ENCODE data around the gene C4B. TPM values are rescaled to one million over a fixed set of nuclear protein-coding genes. Genes with fewer than 3 reads are reported as not detected.
A peak's percentile ranks its signal among the peaks of the same experiment; 100 is the strongest.

C4B gene
- total and polyA plus RNA-seq, 9 of the 15 experiments (the other 6 are each of a cell fraction or from before 2014, with no cell fraction given): 0.32 to 8.8 (median 5.4) TPM

DNA sequence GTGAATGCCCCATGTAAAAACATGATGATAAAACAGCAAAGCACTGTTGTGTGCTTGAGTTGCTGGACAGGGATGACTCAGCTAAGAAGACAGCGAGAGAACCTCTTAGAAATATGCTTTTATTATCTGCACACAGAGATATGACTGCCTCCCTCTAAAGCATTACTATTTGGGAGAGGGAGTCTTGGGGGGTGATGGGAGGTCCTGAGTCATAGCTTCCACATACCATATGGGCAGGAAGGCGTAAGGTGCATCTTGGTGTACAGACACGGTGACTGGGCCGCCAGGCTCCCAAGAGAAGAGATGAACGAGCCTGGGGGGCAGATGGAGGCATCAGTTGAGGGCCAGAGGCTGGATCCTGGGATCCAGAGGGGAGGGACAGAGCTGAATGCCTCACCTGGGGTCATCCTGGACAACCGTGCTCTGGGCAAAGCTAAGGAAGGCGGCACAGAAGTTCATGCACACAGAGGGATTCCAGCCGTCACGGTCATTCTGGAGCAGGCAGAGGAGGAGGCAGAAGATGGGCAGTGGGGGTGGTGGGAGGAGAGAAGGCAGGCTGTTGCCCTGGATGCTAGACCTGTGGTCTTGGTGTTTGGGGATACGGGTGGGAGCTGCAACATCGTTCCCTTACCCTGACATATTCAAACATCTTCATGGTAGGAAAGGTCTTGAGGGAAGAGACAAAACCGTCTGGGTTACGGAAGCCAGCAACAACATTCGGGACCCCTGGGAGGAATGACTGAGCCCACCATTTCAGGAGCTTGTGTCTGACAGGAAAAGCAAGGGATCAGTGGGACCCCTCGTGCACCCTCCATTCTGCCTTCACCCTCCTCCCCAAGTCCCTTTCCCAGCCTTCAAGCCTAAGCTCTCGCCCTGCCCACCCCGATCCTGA lies 44.6 kb upstream of the C4B start (continued):
- peak; percentile 70; the same call in 1 of the 2 replicates for TF ChIP-seq EP300 (IDR thresholded peaks at IDR 0.05; ENCODE audit: low read length)
- no peak for TF ChIP-seq ZNF143 (CRISPR knock-in tag; IDR thresholded peaks at IDR 0.05)
- no peak for TF ChIP-seq ETV1 (tag; conservative IDR thresholded peaks at IDR 0.05; ENCODE audit: low read depth)
- TF ChIP-seq, protein P1, sequence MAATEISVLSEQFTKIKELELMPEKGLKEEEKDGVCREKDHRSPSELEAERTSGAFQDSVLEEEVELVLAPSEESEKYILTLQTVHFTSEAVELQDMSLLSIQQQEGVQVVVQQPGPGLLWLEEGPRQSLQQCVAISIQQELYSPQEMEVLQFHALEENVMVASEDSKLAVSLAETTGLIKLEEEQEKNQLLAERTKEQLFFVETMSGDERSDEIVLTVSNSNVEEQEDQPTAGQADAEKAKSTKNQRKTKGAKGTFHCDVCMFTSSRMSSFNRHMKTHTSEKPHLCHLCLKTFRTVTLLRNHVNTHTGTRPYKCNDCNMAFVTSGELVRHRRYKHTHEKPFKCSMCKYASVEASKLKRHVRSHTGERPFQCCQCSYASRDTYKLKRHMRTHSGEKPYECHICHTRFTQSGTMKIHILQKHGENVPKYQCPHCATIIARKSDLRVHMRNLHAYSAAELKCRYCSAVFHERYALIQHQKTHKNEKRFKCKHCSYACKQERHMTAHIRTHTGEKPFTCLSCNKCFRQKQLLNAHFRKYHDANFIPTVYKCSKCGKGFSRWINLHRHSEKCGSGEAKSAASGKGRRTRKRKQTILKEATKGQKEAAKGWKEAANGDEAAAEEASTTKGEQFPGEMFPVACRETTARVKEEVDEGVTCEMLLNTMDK (IDR thresholded peaks at IDR 0.05; ENCODE audit: borderline replicate concordance, insufficient read depth, low read depth, low read length, poor library complexity, severe bottlenecking): no peak
- no peak for TF ChIP-seq SMARCB1 (IDR thresholded peaks at IDR 0.05; ENCODE audit: insufficient read length, low read depth)
- no peak for TF ChIP-seq KLF6 (CRISPR knock-in tag; IDR thresholded peaks at IDR 0.05; ENCODE audit: borderline replicate concordance)
- TF ChIP-seq DACH1 (IDR thresholded peaks at IDR 0.05; ENCODE audit: partially characterized antibody): no peak
- peak; percentile 78 for TF ChIP-seq JUN (IDR thresholded peaks at IDR 0.05; ENCODE audit: borderline replicate concordance, low read depth, low read length)
- TF ChIP-seq JUN (CRISPR knock-in tag; IDR thresholded peaks at IDR 0.05; ENCODE audit: borderline replicate concordance): no peak; the same call in 1 of the 2 replicates
- TF ChIP-seq, protein P2, sequence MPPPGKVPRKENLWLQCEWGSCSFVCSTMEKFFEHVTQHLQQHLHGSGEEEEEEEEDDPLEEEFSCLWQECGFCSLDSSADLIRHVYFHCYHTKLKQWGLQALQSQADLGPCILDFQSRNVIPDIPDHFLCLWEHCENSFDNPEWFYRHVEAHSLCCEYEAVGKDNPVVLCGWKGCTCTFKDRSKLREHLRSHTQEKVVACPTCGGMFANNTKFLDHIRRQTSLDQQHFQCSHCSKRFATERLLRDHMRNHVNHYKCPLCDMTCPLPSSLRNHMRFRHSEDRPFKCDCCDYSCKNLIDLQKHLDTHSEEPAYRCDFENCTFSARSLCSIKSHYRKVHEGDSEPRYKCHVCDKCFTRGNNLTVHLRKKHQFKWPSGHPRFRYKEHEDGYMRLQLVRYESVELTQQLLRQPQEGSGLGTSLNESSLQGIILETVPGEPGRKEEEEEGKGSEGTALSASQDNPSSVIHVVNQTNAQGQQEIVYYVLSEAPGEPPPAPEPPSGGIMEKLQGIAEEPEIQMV (tag; conservative IDR thresholded peaks at IDR 0.05; ENCODE audit: low read depth): no peak
- no peak for TF ChIP-seq MXI1 (IDR thresholded peaks at IDR 0.05; ENCODE audit: low read depth, low read length)
- no peak for TF ChIP-seq SIN3A (IDR thresholded peaks at IDR 0.05; ENCODE audit: borderline replicate concordance in 2 of 2, control insufficient read depth in 1 of 2, low read depth in 2 of 2, low read length in 2 of 2)
- TF ChIP-seq ELF1 (tag; IDR thresholded peaks at IDR 0.05): no peak
- TF ChIP-seq KAT8 (IDR thresholded peaks at IDR 0.05; ENCODE audit: low read depth): no peak
- TF ChIP-seq TOE1 (IDR thresholded peaks at IDR 0.05; ENCODE audit: borderline replicate concordance): no peak
- TF ChIP-seq TOE1 (CRISPR knock-in tag; IDR thresholded peaks at IDR 0.05; ENCODE audit: borderline replicate concordance, low read depth): no peak
- no peak for TF ChIP-seq FOXM1 (IDR thresholded peaks at IDR 0.05; ENCODE audit: low read depth)
- no peak for TF ChIP-seq FOXM1 (CRISPR knock-in tag; IDR thresholded peaks at IDR 0.05; ENCODE audit: low read depth)
- TF ChIP-seq, protein P3, sequence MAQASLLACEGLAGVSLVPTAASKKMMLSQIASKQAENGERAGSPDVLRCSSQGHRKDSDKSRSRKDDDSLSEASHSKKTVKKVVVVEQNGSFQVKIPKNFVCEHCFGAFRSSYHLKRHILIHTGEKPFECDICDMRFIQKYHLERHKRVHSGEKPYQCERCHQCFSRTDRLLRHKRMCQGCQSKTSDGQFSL (CRISPR knock-in tag; IDR thresholded peaks at IDR 0.05): peak; percentile 68; the same call in 1 of the 2 replicates
- TF ChIP-seq, protein P3 (tag; IDR thresholded peaks at IDR 0.05): no peak
- no peak for TF ChIP-seq ZBED1 (IDR thresholded peaks at IDR 0.05)
- TF ChIP-seq KDM4B (IDR thresholded peaks at IDR 0.05; ENCODE audit: borderline replicate concordance in 2 of 2, low read depth in 1 of 2): no peak
- no peak for TF ChIP-seq ETS2 (tag; IDR thresholded peaks at IDR 0.05; ENCODE audit: borderline replicate concordance, poor library complexity, severe bottlenecking)

Data from K562 (cell line).